GM19035 (cell line): Measurements from ENCODE around the gene EYA4.

Experiments
- ATAC-seq: cut with Tn5 transposase; IDR thresholded peaks from one replicate; pipeline ENCODE4 v1.9.1; 2021; ENCODE audit not compliant: unreplicated experiment

EYA4 gene, protein sequence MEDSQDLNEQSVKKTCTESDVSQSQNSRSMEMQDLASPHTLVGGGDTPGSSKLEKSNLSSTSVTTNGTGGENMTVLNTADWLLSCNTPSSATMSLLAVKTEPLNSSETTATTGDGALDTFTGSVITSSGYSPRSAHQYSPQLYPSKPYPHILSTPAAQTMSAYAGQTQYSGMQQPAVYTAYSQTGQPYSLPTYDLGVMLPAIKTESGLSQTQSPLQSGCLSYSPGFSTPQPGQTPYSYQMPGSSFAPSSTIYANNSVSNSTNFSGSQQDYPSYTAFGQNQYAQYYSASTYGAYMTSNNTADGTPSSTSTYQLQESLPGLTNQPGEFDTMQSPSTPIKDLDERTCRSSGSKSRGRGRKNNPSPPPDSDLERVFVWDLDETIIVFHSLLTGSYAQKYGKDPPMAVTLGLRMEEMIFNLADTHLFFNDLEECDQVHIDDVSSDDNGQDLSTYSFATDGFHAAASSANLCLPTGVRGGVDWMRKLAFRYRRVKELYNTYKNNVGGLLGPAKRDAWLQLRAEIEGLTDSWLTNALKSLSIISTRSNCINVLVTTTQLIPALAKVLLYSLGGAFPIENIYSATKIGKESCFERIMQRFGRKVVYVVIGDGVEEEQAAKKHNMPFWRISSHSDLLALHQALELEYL

DNA sequence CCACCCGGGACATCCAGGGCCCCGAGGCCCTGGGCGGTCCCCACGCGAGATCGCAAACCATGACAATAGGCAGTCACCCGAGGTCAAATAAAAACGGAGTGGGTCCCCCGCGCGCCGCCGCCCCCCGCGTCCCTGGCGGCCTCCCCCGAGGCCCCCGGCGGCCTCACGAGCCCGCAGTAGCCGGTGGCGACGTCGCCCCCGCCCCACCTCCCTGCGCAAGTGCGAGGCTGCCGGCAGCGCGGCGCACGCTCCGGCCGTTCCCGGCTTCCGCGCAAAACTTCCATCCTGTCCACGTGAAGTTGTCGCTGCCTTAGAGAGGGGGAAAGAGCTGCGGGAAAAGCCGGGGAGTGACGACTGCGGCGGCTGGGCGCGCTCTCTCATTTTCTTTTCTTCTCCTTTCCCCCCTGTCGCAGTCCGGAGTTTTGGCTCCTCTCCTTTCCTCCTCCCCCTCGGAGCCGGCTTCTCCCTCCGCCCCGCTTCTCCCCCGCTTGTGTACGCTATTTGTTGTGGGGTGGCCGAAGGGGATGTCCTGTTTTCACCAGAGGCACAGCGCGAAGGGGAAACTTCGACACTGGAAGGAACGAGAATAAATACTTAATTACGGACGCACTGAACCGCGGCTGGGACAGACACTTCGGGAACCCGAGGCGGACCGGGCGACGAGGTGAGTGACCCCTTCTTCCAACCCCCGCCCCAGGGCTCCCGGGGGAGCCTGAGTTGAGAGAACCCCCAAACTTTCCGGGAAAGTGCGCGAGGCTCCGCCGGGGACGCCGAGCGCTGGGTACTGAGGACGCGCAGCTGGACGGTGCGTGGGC is at the start of gene EYA4:
Gene EYA4, plus strand, starts transcription at position 272 of the 815 bp plus-strand sequence. CDS start 33,424 bp downstream, outside the sequence.
- no peak for ATAC-seq

DNA sequence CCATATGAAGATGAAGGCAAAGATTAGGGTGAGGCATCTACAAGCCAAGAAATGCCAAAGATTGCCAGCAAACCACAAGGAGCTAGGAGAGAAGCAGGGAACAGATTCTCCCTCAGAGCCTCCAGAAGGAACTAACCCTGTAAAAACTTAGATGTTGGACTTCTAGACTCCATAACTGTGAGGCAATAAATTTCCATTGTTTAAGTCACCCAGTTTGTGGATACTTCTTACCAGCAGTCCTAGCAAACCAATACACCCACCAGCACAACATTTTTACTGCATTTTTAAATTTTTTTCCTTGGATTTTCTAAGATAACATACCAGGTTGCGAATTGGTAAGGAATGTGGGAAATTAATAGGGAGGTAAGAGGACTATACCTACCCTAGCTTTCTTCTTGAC is 47.8 kb upstream of the EYA4 start:
- no peak for ATAC-seq

DNA sequence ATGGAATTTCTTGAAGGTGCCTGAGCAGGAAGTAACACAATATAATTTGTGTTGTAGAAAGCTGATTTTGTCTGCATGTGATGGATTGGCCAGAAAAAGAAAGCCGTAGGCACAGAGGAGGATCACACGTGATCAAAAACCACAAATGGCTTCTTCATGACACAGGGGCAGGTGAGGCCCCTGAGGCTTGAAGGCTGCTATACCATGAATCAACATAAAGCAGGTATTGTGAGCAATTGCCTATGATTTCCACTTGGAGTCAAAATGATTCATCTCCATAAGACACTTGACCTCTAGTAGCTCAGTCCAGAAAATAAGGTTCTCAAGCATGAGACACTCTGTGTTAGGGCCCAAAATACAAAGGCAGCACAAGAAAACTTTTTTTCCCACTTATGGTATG is 42.4 kb upstream of the EYA4 start:
- no peak for ATAC-seq

DNA sequence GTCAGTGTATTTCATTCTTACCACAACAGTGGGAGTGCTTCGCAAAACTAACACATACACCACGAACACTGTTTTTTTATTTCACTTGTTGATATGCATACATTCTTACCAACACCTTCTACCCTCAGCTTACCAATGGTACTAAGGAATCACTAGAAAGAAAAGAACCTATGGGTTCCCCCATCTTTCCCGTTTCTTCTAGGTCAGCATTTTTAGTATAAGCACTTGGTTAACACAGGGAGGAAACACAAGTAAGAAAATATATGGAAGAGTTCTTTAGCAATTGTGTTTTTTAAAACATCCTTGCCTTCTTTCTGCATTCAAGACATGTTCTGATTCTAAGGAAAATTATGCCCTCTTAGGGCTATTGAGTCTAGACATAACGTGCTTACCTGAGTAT is 39.9 kb upstream of the EYA4 start:
- ATAC-seq: no peak

DNA sequence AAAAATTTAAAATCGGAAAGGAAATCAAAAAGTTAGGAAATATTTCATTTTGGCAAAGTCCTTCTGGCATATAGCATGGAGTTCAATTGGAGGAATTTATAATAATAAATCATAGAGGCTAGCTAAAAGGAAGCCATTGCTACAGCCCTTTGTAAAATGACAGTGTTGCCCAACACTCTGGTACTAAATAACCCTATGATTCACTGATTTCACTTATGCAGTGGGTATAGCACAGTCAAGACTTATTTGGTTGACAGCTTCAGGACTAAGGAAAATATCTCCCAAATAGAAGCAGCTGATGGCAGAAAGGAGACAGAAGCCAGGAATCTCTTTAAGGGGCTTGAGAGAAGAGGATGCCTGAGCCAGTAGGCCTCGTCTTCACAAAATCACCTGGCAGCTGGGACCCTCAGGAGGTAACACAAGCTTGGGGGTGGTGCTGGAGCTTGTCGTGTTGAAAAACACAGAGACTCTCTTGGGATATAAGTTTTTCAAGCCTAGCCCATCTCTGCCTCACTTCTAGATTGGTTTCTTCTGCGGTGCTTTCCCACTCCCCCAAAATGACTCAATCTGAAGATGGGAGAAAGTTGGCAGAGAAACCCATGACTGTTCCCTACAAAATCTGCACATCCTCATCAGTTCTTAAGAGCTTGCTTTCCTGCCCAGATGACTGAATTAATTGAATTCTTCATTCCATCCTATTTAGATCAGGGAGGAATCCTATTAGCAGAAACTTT is 38.4 kb upstream of the EYA4 start:
- no peak for ATAC-seq

DNA sequence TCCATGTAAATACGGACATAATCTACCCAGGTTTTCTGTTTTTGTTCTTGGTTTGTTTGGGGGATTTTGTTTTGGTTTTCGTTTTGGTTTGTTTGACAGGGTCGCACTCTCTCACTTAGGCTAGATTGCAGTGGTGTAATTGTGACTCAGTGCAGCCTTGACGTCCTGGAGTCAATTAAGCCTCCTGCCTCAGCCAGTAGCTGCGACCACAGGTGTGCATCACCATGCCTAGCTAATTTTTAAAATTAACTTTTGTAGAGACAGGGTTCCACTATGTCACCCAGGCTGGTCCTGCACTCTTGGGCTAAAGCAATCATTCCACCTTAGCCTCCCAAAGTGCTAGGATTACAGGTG is 37.8 kb upstream of the EYA4 start:
- ATAC-seq: no peak

DNA sequence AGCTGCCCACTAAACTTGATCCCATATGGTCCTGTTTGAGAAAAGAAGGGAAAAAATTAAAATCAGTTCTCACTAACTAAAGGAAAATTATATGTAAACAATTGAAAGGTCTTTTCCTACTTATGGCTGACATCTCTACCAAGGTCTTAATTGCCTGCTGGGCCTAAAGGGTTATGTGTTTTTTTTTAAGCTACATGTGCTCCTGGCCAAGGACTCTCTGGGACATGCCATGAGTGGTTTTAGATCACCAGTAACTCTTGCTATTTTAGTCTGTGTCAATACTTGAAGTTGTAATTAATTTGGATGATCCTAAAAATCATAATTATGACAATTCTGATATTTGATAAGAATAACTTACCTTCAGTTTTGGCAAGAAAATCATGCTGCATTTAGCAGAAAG is 35.9 kb upstream of the EYA4 start:
- ATAC-seq: no peak

DNA sequence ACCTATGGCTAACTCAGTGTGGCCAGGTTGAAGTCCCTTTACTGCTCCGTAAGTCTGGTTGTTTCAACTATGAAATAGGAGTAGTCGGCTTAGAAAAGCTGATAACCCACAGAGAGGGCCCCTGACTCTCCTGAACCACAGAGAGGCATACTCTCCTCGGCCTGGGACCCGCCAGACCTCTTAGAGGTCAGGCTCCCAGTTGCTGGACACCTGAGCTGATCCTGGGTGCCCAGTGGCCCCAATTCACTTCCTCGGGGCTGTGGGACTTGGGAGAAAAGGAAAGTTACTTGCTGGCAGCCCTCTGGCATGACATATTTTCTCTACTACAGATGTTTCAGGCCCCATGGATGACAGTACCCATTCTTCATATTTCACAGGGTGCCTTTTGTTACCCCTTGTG is 34.2 kb upstream of the EYA4 start:
- ATAC-seq: no peak

DNA sequence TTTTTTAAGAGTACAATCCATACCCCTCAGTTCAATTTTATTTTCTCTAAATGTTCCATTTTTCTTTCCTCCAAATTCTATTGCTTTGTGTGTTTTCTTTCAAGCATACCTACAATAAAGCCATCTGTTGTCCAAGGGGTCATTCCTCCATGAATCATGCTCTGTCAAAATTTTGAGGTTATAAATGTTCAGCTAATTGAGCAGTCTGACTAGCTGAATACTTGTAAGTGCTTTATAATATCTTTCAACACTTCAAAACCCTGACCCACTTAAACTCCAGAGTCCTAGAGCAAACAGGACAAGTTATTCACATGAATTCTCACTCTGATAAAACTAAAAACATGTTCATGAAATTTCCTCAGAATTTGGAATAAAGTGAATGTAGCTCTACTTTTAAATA is 33.4 kb upstream of the EYA4 start:
- ATAC-seq: no peak

DNA sequence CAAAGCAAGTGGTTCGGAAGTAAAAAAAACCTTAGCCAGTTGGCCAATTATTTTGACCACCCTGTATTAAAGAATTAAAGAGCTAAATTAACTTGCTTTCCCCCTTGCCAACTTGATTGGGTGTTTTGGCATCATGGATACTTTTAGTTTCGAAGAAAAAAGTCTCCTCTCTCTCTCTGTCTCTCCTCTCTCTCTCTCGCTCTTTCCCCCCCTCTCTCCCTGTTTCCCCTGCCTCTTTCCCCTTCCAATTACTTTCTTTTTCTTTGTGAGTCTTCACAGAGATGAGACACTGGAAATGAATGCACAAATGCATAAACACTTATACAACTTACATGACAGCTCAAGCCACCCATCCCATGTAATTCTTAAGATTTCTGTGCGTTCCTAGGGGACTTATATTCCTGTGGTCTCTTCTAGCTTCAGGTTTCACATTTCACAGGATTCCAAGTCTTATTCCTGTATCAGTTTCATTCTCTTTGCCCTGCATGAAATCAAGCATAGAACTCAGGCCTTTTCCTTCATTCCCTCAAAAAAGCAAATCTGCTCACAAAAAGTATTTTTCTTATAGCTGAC is 32.9 kb upstream of the EYA4 start:
- no peak for ATAC-seq

DNA sequence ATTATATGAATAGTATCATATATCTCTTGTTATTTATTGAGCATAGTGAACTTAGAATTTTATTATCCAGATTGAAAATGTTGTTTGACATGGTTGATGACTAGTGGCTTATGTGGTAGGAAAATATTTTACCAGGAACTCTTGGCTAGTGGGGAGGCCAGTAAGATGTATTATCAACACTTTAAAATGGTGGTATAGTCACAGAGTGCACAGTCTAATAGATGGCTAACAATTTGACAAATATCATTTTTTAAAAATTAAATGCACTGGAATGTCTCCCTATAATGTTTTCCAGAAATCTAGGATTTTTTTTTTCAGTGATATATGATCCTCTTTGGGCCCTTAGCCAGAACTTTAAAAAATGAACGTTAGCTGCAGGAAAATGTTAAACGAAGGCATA is 26.9 kb upstream of the EYA4 start:
- no peak for ATAC-seq

DNA sequence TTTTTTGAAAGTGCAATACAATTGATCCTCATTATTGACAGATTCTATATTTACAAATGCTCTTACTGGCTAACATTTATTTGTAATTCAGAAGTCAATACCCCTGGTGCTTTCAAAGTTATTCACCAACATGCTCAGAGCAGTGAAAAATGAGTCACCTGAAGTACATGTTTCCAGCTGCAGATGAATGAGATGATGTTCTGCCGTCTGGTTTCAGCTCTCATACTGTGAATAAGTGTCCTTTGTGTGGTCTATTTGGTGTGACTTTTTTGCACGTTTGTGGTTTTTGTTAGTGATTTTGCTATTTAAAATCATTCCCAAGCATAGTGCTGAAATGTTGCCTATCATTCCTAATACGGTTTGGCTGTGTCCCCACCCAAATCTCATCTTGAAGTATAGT is 22.3 kb upstream of the EYA4 start:
- no peak for ATAC-seq

DNA sequence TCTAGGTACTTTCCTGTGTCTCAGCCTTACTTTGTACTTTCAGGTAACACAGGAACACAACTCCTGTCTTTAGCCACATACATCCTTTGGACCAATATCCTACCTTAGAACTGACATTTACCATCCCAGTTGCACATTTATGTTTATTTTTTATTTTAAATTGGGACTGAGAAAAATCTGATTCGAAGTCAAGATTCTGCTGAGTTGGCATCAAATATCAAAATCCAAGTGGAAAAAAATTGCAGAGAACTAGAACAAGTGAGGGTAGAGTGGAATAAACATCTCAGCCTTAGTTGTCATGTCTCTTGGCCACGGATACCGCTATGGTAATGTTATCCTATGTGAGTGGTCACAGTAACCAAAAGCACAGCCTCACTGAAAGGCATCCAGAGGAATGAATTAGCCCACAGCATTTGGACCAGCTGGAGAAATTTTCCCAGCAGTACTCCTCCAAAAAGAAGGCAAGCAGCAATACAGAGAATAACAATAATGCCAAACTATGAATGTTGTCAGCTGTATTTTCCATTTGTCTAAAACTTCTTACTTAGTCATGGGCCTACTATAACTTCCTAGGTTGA is 17.6 kb upstream of the EYA4 start:
- no peak for ATAC-seq

DNA sequence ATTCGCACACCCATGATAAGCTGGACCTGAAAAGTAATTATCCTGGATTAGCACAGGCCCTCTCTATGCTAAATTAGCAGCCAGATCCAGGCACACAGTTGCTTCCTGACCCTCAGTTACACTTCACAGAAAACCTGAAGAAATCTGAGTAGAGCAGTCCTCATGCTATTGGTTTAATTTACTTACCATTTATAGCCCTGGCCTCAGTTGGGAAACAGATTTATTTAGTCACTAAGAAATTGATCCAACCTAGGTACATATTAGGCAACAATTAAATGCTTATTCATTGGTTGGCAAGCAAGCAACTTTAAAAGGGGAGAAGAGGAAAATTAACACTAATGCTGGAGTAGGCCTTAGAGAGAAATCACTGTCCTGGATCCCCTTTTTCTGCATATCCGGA is 15.6 kb upstream of the EYA4 start:
- no peak for ATAC-seq

DNA sequence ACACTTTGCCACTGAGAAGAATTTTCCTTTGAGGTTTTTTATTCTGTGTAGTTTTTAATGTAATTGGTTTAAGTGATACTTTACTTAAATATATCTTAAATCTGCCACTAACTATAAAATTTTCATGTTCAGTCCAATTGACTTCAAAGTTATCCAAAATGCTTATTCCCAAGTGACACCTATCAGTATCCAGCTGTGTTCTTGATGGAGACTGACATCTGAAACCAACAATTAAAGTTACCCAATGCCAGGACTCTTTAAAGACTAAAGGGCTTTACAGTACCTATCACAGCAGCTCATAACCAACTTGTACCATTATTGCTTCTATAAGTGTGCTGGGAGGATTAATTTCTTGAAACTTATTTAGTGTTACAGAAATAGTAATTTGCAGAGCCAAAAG is 13.8 kb upstream of the EYA4 start:
- ATAC-seq: no peak

DNA sequence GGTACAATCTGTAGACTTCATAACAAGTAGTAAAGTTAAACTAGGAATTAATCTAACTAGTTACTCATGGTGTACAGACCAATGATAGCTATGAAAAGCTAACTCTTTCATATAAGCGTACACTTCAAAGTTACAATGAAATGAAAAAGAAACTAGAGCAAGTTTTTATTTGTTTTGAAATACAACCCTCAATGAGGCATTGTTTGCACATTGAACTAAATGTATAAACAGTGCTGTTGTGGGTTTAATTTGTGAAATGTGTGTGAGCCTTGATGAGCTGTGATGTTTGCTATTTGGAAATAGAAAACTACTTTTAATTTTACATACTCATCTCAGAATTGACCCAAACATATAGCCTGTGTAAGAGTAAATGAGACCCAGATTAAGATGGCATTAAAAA is 11.1 kb upstream of the EYA4 start:
- ATAC-seq: no peak

DNA sequence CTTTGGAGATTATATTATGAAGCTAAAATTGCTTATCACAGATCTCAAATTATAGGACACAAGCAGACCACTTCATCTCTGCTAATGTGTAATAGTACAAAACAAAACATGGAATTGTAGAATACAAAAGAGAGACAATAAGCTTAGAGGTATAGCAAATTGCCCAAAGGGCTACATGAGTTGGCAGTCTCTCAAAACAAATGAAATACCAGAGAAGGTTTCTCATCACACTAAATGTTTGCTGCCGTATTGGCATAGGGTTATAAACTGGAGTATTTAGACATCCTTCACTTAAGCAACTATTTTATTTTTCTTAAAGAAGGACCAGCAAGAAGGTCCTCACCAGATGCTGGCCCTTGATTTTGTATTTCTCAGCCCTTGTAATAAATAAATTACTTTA is 5.9 kb upstream of the EYA4 start:
- no peak for ATAC-seq

DNA sequence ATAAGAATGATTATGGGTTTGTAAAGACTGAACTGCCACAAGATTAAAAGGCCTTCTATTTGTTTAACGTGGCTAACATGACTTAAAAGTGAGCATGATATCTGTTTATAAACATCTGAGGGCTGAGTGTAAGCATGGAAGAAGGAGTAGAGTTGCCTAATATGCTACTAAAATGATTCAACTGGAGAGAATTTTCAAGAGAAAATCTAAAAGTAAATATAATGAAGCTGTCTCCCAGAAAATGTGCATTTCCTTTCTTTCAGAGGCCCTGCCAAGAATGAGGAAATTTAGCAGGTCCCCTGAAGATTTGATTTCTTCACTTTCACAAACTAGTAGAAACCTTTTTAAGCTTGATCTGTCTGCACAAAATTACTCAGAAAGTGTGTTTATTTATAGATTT is 4.2 kb upstream of the EYA4 start:
- no peak for ATAC-seq

DNA sequence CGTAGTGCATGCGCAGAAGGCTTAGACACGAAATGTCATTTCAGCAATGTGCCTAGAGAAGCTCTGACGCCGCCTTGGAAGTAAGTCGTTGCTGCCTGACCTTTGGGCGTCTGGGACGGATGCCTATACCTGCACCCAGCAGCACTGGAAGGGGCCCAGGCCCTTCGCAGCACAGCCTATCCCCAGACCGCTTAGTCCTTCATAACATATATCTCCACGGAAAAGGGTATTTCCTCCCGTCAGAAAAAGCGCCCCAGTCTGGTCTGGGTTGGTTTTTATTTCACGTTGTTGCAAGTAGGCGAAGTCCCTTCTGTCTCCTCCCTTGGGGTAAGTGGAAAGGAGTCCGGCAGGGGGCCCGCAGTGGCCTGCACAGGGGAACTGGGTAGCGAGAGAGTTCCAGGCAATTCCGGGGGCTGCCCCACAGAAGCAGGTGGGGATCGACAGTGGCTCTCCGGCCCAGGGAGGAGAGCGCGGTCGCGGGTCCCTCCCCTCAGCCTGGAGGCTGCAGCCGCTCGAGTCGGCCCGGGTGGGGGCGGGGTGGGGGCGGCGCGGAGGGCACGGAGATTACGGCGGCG is 559 bp upstream of the EYA4 start:
- ATAC-seq: no peak

DNA sequence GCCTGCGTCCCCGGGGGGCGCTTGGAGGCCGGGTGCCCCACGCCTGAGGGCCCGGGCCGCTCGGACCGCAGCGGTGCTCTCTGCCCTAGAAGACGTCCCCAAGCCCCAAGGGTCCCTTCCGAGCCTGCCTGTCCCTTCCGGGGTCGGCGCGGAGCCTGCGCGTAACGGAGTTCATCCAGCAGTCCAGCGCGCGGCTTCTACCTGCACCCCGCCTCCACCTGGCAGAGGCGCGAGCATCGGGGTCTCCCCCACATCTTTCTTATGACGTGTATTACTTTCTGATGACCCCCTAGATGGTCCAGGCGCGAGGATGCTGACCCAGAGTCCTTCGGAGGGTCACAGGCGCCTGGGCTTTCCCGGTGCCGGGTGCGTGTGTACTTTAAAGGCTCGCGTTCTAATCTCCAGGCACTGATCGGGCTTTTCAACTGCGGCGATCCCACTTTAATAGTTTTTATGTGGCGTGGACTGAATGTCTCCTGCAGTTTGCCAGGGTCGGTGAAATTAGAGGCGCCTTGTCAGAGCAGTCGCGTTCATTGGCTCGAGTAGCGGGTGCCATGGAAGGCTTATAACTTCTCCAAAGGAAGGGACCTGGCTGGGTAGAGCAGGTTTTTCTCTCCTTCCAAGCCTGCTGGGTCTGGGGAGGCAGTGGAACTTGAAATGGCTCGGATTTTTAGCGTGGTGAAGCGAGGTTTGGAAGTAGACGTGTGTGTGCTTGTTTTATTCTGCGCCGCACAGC is 912 bp downstream of the EYA4 start:
- ATAC-seq: no peak
